Stimulated activated CD4-positive, alpha-beta T cell treated with anti-CD3 and anti-CD28 coated beads, TNF-alpha, amount 100 ng/mL, for 24 hours (primary cell): ENCODE data around the gene PCYT2.

Experiments
- DNase-seq, 3 experiments: peaks; one replicate each; pipeline ENCODE4 v3.0.0-alpha.2; 2020; ENCODE audit warnings: low read depth in 3 of 3

The PCYT2 gene

GRCh38 chr17:81944858-81945257 lies 33.7 kb upstream of the PCYT2 start:
- no peak for DNase-seq

GRCh38 chr17:81942167-81942553 lies 31.0 kb upstream of the PCYT2 start:
- no peak for DNase-seq

- DNase-seq, result no peak
Observed at GRCh38 chr17:81941484-81942166, 30.4 kb upstream of the PCYT2 start.

- no peak for DNase-seq
Observed at GRCh38 chr17:81940538-81941483, 29.6 kb upstream of the PCYT2 start.

GRCh38 chr17:81939881-81940385 lies 28.7 kb upstream of the PCYT2 start:
- no peak for DNase-seq

- no peak for DNase-seq
Observed at GRCh38 chr17:81939218-81939617, 28.0 kb upstream of the PCYT2 start.

GRCh38 chr17:81935709-81936084 lies 24.5 kb upstream of the PCYT2 start:
- DNase-seq, result no peak

- DNase-seq, result no peak
Observed at GRCh38 chr17:81934850-81935708, 23.9 kb upstream of the PCYT2 start.

- DNase-seq, result no peak
Observed at GRCh38 chr17:81934098-81934757, 23.0 kb upstream of the PCYT2 start.

- no peak for DNase-seq
Observed at GRCh38 chr17:81933178-81933699, 22.0 kb upstream of the PCYT2 start.

GRCh38 chr17:81932333-81932983 lies 21.3 kb upstream of the PCYT2 start:
- DNase-seq, result no peak

GRCh38 chr17:81931557-81932332 lies 20.5 kb upstream of the PCYT2 start:
- DNase-seq, result no peak

GRCh38 chr17:81931189-81931556 lies 20.0 kb upstream of the PCYT2 start:
- no peak for DNase-seq

GRCh38 chr17:81930142-81931125 lies 19.2 kb upstream of the PCYT2 start:
- DNase-seq, result no peak

- DNase-seq, result no peak
Observed at GRCh38 chr17:81929253-81930141, 18.3 kb upstream of the PCYT2 start.

- no peak for DNase-seq
Observed at GRCh38 chr17:81928544-81929252, 17.5 kb upstream of the PCYT2 start.
